Uterus (tissue), 4 donors: ENCODE measurements around the gene CTTN. TPM values are rescaled to one million over a fixed set of nuclear protein-coding genes. Genes with fewer than 3 reads are reported as not detected.

Experiments
- DNase-seq, 2 donors: peaks; one replicate each; pipeline ENCODE4 v3.0.0-alpha.2; 2019 to 2020
- H3K27ac ChIP-seq, 2 donors: fragments of 200-600 bp; sonication (generic); 1 replicate in 1 of 2; 2 replicates in 1 of 2; pipeline ENCODE4 v1.5.1; 2016 to 2018
- H3K27me3 ChIP-seq, 2 donors: fragments of 200-600 bp; sonication (generic); one replicate each; pipeline ENCODE4 v1.5.1; 2018 to 2019; ENCODE audit warnings: control low read depth in 1 of 2
- H3K36me3 ChIP-seq, 2 donors: fragments of 200-600 bp; sonication (generic); one replicate each; pipeline ENCODE4 v1.5.1; 2019; ENCODE audit warnings: control low read depth in 1 of 2
- H3K4me1 ChIP-seq, 2 donors: fragments of 200-600 bp; sonication (generic); one replicate each; pipeline ENCODE4 v1.5.1; 2018 to 2019; ENCODE audit warnings: control low read depth in 1 of 2
- H3K4me3 ChIP-seq, 2 donors: fragments of 200-600 bp; sonication (generic); 1 replicate in 1 of 2; 2 replicates in 1 of 2; pipeline ENCODE4 v1.5.1; 2018 to 2019; ENCODE audit warnings: mild to moderate bottlenecking in 1 of 2
- H3K9me3 ChIP-seq, 2 donors: fragments of 200-600 bp; sonication (generic); one replicate each; pipeline ENCODE4 v1.5.1; 2019; ENCODE audit warnings: control low read depth in 1 of 2
- CTCF ChIP-seq, 4 experiments: fragments of 200-600 bp in 2 of 4; fragments of 450-650 bp in 2 of 4; sonication (generic) in 2 of 4; IDR thresholded peaks; one replicate each; pipeline ENCODE4 v1.5.1; 2016 to 2019; ENCODE audit warnings: antibody characterized with exemption in 4 of 4, mild to moderate bottlenecking in 2 of 4, moderate library complexity in 1 of 4
- POLR2A ChIP-seq, 2 donors: fragments of 450-650 bp; IDR thresholded peaks; one replicate each; pipeline ENCODE4 v1.6.1; 2016; ENCODE audit warnings: antibody characterized with exemption in 2 of 2, mild to moderate bottlenecking in 1 of 2, moderate library complexity in 1 of 2
- intact Hi-C: fragments of 100-400 bp; cut with DNase I; formaldehyde crosslinking; loops from one replicate; pipeline ENCODE4 v1.15.1; 2023; ENCODE audit warnings: low total_unique reads
- total RNA-seq, 4 donors: library from RNA; depleted of rRNA in 3 of 4; stranded (reverse); fragments of >200 nt in 3 of 4; gene quantifications; one replicate each; pipeline versions ENCODE4 v1.1.0 to v1.2.4, GENCODE V29; 2014 to 2023
- donor health status: DM: yes; HTN: yes; CAD: no.

Gene CTTN
- total RNA-seq, 4 donors from 2014 or later: 109 to 279 (median 199) TPM

DNA sequence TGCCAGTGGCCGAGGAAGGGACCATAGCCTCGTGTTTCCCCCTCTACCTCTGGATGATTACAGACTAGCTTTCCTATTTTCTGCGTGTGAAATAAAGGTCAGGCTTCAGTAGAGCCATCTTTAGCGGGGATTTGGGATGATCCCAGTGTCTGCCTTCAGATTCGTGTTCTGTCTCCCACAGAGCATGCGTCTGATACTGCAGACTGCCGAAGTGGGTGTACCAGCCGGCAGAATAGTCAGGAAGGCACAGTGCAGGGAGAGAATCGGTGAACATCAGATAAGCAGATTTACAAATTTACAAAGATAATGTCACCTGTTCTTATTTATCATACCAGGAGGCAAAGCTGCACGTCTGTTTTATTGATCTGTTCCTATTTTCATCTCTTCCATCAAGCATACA, 11.1 kb downstream of the CTTN start:
- no peak overlapping the region for H3K4me3 ChIP-seq
- H3K27me3 ChIP-seq: no peaks in the 10 kb centered on the region
- no peaks in the 10 kb centered on the region for H3K36me3 ChIP-seq
- no peak for DNase-seq
- intact Hi-C loops: no loop called here
- no peaks in the 10 kb centered on the region for H3K9me3 ChIP-seq
- no peak for TF ChIP-seq POLR2A (IDR thresholded peaks at IDR 0.05)
- no peak for TF ChIP-seq CTCF (IDR thresholded peaks at IDR 0.05)
- H3K4me1 ChIP-seq: no peaks in the 10 kb centered on the region
- H3K27ac ChIP-seq: no peak overlapping the region

GRCh38 chr11:70409871-70410270, 11.5 kb downstream of the CTTN start:
- Histone ChIP-seq H3K36me3 (no peaks in the 10 kb centered on the region), H3K4me3 (no peak overlapping the region), H3K27ac (no peak overlapping the region), H3K9me3 (no peaks in the 10 kb centered on the region), H3K4me1 (no peaks in the 10 kb centered on the region), H3K27me3 (no peaks in the 10 kb centered on the region)
- TF ChIP-seq POLR2A (IDR thresholded peaks at IDR 0.05) (no peak), CTCF (IDR thresholded peaks at IDR 0.05) (no peak)
- intact Hi-C loops: no loop called here
- no peak for DNase-seq

DNA sequence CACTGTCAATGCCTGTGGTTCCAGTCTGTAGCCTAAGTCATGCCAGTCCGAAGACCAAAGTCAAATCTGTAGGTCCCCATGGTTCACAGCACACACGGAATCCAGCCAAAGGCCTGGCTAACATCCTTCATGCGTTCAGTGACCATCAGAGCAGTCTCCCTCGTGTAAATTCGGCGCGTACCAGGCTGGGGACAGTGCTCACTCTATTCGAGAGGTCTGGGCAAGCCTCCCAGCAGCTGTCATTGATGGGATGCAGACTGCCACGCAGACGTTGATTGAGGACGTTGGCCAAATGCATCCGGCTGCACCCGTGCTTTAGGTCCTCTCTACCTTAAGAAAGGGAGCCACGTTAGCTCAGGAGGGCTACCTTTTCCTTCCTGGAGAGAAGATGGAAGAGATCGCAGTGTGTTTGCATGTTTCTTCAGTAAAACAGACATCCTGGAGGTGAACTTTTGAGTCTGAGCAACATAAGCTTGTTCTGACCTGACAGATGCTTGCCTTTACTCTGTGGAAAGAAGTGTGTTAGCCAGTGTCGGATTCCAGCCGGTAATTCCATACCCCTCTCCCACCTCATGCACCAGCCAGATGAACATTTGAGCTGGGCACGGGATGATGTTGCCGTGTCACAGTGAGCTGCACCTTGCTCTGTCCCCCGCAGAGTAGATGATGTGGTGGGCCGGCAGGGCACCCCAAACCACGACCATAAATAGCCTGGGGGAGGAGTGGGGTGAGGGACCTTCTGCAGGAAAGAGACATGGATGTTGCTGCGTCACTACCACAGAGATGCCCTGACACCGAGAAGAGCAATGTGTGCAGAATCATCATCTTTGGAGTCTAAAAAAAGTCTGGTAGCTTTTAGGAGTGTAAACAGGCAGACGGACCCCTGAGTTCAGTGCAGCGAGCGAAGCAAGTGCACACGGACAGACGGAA, 12.2 kb downstream of the CTTN start:
- no peak overlapping the region for H3K27ac ChIP-seq
- H3K4me1 ChIP-seq: no peaks in the 10 kb centered on the region
- no peak overlapping the region for H3K4me3 ChIP-seq
- no peak for DNase-seq
- TF ChIP-seq CTCF (IDR thresholded peaks at IDR 0.05): no peak
- TF ChIP-seq POLR2A (IDR thresholded peaks at IDR 0.05): no peak
- no peaks in the 10 kb centered on the region for H3K9me3 ChIP-seq
- intact Hi-C loops: no loop called here
- no peaks in the 10 kb centered on the region for H3K27me3 ChIP-seq
- H3K36me3 ChIP-seq: no peaks in the 10 kb centered on the region

- no peak for DNase-seq
- H3K9me3 ChIP-seq: no peaks in the 10 kb centered on the region
- no peak overlapping the region for H3K27ac ChIP-seq
- no peak overlapping the region for H3K4me3 ChIP-seq
- TF ChIP-seq POLR2A (IDR thresholded peaks at IDR 0.05) (no peak), CTCF (IDR thresholded peaks at IDR 0.05) (no peak)
- intact Hi-C loops: no loop called here
- no peaks in the 10 kb centered on the region for H3K27me3 ChIP-seq
- H3K36me3 ChIP-seq: no peaks in the 10 kb centered on the region
- H3K4me1 ChIP-seq: no peaks in the 10 kb centered on the region
These were observed 13.6 kb downstream of the CTTN start for GRCh38 chr11:70411713-70412452.

DNA sequence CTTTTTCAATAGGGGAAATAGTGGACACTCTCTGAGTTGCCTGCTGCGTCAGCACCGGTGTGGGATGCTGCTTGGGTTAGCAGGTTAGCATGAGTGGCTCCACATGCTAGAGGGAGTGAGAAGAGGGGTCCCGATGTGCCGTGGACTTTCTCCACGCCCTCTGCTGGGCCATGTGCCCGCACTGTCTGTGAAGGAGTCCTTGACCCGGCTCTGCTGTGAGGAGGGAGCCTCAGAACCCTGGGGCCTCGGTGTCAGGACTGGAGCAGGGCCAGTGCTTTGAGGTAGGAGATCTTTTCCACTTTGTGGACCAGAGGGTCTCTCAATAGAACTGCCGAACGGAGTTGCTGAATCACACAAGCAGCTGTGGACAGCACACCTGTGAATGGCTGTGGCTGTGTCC, 14.8 kb downstream of the CTTN start:
- TF ChIP-seq POLR2A (IDR thresholded peaks at IDR 0.05) (no peak), CTCF (IDR thresholded peaks at IDR 0.05) (no peak)
- Histone ChIP-seq H3K4me1 (no peaks in the 10 kb centered on the region), H3K27ac (no peak overlapping the region), H3K4me3 (no peak overlapping the region), H3K27me3 (no peaks in the 10 kb centered on the region), H3K36me3 (no peaks in the 10 kb centered on the region), H3K9me3 (no peaks in the 10 kb centered on the region)
- intact Hi-C loops: no loop called here
- no peak for DNase-seq
